ENCODE data around the gene KRTAP6-3.

The KRTAP6-3 gene, protein sequence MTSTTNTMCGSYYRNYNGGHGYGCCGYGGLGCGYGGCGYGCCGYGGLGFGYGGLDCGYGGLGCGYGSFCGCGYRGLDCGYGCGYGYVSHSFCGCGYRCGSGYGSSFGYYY

DNA sequence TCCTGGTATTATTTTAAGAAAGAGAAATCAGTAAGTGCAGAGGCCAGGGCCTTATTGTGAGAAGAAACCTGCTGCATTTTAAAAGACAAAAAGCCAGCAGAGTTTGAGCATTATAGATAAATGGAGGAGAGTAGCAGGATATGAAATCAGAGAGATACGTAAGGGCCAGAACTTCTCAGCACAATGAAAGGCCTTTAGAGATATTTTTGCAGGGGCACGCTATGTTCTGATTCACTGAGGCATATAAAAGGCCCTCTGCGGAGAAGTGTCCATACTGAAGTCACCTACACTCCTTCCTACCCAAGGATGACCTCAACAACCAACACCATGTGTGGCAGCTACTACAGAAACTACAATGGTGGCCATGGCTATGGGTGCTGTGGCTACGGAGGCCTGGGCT, at the start of gene KRTAP6-3:
Gene KRTAP6-3, plus strand, starts transcription at position 301 of the 400 bp plus-strand sequence. Its CDS starts 6 bp downstream, at position 307.
- no peak for DNase-seq (ENCODE audit: low spot score in 2 of 2)
- Mint-ChIP-seq H3K36me3 (no peaks in the 10 kb centered on the region), H3K4me1 (no peaks in the 10 kb centered on the region), H3K27me3 (no peaks in the 10 kb centered on the region), H3K27ac (no peak within 1 kb of the TSS), H3K9me3 (peaks cover 4% of the 10 kb centered on the region), H3K4me3 (no peak within 1 kb of the TSS)
- ATAC-seq (ENCODE audit: low read depth) = no peak

DNA sequence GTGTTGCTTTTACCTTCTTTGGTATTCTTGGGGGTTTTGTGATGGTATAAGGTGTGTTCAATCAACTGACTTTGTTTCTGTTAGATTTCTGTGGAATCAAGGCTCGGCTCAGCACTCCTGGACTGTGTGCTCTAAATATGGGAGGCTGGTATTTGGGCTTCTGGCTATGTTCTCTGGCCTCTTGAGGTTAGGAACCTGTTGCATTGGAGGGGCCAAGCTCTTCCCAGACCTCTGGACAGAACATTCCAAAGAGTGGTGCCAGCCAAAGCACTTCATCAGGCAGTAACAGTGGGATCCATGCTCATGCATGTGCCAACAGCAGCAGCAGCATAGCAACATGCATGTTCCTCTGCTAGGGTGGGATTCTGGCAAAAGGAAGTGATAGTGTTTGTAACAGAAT, 39.5 kb upstream of the KRTAP6-3 start:
- ATAC-seq (ENCODE audit: low read depth) (no peak), DNase-seq (ENCODE audit: low spot score in 2 of 2) (no peak)
- H3K27ac Mint-ChIP-seq = no peak overlapping the region
- no peaks in the 10 kb centered on the region for H3K4me1 Mint-ChIP-seq
- H3K27me3 Mint-ChIP-seq = no peaks in the 10 kb centered on the region
- no peak overlapping the region for H3K4me3 Mint-ChIP-seq
- H3K9me3 Mint-ChIP-seq = peaks cover 6% of the 10 kb centered on the region
- H3K36me3 Mint-ChIP-seq = no peaks in the 10 kb centered on the region

DNA sequence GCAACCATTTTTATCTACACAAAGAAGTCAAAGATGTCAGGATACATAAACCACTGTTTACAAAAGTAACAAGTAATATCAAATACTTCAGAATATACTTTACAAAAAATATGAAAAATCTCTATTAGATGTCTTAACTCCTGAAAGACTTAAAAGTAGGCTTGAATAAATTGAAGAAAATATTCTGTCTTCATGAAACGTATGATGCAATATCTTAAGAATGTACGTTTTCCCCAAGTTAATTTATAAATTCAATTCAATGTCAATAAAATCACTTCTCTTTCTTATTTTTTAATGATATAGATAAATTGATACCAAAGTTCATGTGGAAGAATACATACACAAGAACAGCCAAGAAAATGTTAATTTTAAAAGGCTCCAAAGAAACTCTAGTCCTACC, 37.1 kb upstream of the KRTAP6-3 start:
- ATAC-seq (ENCODE audit: low read depth) = no peak
- H3K27ac Mint-ChIP-seq = no peak overlapping the region
- peaks cover 6% of the 10 kb centered on the region for H3K9me3 Mint-ChIP-seq
- no peaks in the 10 kb centered on the region for H3K4me1 Mint-ChIP-seq
- H3K27me3 Mint-ChIP-seq = no peaks in the 10 kb centered on the region
- H3K4me3 Mint-ChIP-seq = no peak overlapping the region
- no peak for DNase-seq (ENCODE audit: low spot score in 2 of 2)
- H3K36me3 Mint-ChIP-seq = no peaks in the 10 kb centered on the region

DNA sequence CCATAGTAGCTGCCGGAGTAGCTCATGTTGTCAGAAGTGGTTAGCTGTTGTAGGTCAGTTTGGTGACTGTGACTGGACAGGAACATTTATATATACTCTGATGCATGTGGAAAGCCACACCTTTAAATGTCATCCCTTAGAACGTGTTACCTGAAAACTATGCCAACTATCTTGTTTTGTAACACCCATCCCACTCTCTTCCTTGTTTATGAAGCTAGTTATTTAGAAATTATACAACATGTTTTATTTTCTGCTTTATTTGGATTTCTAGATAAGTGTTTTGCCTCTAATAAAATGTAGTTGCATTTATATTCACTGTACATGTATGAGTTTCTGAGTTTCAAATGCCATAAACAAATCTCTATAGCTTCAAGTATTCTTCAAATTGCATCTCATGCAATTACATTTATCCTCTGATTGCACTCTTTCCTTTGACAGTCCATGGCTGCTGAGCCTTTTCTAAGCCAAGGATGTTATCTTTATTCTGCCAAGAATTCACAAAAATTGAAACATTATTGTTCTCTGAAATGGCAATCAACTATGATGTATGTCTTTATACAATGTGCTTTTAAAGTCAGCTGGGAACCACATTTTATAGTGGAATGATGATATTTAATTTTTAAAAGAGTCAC, 30.9 kb upstream of the KRTAP6-3 start, which contains the start of gene KRTAP19-7:
Gene KRTAP19-7, minus strand, starts transcription at position 51 of the 632 bp plus-strand sequence. Its CDS starts 25 bp downstream, at position 26.
- H3K4me1 Mint-ChIP-seq = no peaks in the 10 kb centered on the region
- no peaks in the 10 kb centered on the region for H3K27me3 Mint-ChIP-seq
- no peaks in the 10 kb centered on the region for H3K36me3 Mint-ChIP-seq
- DNase-seq (ENCODE audit: low spot score in 2 of 2) (no peak), ATAC-seq (ENCODE audit: low read depth) (no peak)
- H3K27ac Mint-ChIP-seq = no peak within 1 kb of the TSS
- peaks cover 3% of the 10 kb centered on the region for H3K9me3 Mint-ChIP-seq
- H3K4me3 Mint-ChIP-seq = no peak within 1 kb of the TSS

DNA sequence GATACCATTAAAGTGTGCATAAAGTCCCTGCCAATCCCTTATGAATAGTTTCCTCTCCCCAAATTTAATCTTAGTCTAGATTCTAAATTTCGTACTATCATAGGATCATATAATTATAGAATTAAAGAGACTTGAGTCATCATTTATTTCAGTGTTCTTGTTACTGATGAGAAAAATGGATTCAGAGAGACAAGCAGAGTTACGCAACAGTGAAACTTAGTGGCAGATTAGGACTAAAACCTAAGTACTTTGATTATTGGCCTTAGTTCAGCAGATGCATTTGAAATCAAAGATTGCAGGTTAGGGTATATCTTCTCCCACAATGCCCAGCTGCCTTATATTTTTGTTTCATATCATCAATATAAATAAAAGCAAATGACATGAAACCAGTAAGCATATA, 30.3 kb upstream of the KRTAP6-3 start:
- DNase-seq (ENCODE audit: low spot score in 2 of 2) = no peak
- peaks cover 3% of the 10 kb centered on the region for H3K9me3 Mint-ChIP-seq
- no peak overlapping the region for H3K4me3 Mint-ChIP-seq
- no peaks in the 10 kb centered on the region for H3K36me3 Mint-ChIP-seq
- H3K27ac Mint-ChIP-seq = no peak overlapping the region
- H3K27me3 Mint-ChIP-seq = no peaks in the 10 kb centered on the region
- H3K4me1 Mint-ChIP-seq = no peaks in the 10 kb centered on the region
- ATAC-seq (ENCODE audit: low read depth) = no peak

DNA sequence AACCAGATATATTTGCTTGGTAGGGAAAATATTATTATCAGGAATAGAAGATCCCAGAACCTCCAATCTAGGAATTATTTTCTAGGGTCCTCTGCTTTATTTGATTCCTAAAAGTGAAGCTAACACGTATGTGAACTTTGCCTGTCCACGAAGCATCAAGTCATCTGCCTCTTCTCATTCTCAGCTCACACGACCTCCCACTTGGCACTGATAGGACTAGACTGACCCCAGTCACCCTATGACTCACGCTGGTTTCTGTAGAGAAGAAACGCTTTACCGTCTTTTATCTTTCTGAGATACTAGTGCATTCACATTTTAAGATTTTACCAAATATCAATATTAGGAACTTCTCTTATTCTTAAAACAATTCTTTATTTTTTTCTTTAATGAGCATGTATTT, 29.2 kb upstream of the KRTAP6-3 start:
- no peaks in the 10 kb centered on the region for H3K27me3 Mint-ChIP-seq
- ATAC-seq (ENCODE audit: low read depth) = no peak

DNA sequence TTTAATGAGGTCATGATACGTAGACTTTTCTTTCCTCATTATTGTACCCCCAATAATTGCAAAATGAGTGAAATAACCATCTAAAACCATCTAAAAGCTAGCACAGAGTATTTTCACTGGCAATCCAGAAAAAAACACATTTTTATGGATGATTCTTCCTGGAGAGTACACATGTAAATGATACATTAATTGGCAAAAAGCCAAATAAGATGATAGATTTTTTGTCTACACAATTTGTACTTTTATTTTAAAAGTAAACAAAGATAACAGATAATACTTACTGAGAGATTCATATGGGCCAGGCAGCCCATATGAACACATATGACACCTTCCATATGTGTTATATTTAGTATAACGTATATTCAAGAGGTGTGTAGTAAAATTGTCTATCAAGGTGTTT, 28.6 kb upstream of the KRTAP6-3 start:
- H3K27me3 Mint-ChIP-seq = no peaks in the 10 kb centered on the region
- H3K4me3 Mint-ChIP-seq = no peak overlapping the region
- no peaks in the 10 kb centered on the region for H3K4me1 Mint-ChIP-seq
- H3K36me3 Mint-ChIP-seq = no peaks in the 10 kb centered on the region
- no peak for DNase-seq (ENCODE audit: low spot score in 2 of 2)
- ATAC-seq (ENCODE audit: low read depth) = no peak
- no peak overlapping the region for H3K27ac Mint-ChIP-seq
- H3K9me3 Mint-ChIP-seq = peaks cover 3% of the 10 kb centered on the region

More for the DNA sequence above, 29.2 kb upstream of the KRTAP6-3 start:
- Mint-ChIP-seq H3K36me3 (no peaks in the 10 kb centered on the region), H3K9me3 (peaks cover 3% of the 10 kb centered on the region), H3K4me3 (no peak overlapping the region), H3K4me1 (no peaks in the 10 kb centered on the region), H3K27ac (no peak overlapping the region)
- no peak for DNase-seq (ENCODE audit: low spot score in 2 of 2)

DNA sequence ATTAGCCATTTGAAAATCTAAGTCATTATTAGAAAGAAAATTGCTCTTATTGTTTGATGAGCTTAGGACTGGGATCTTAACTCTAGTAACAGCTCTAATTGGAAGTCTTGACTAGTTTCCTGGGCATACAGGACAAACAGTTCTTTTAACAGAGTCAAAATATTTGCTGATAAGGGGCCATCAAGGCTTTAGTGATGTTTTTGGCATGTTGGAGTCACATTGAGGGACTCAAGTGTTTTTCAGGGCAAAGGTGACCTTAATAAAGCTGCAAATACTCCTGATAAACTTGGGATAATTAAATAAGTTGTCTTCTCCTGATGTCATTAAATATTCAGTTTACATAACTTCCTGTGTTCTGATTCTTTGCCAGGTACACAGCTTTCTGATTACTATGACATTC, 24.6 kb upstream of the KRTAP6-3 start:
- no peaks in the 10 kb centered on the region for H3K36me3 Mint-ChIP-seq
- H3K27me3 Mint-ChIP-seq = no peaks in the 10 kb centered on the region
- H3K4me3 Mint-ChIP-seq = no peak overlapping the region
- ATAC-seq (ENCODE audit: low read depth) (no peak), DNase-seq (ENCODE audit: low spot score in 2 of 2) (no peak)
- H3K9me3 Mint-ChIP-seq = peaks cover 8% of the 10 kb centered on the region
- no peak overlapping the region for H3K27ac Mint-ChIP-seq
- no peaks in the 10 kb centered on the region for H3K4me1 Mint-ChIP-seq

DNA sequence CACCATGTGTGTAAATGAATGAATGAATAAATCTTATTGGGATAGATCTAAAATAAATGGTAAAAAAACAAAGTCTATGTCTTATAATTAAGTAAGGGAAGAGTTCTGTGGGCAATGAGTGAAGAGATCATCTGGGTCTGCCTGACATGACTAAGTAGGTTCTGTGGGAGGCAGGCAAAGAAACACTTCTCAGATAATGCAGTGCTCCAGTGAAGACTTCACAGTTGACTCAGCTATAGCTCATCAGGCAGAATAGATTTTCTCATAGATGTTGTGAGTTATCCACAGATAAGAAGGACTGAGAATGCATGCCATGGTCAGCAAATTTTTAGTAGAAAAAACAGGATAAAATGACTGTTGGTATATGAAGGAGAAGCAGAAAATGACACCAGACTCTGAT, 14.5 kb upstream of the KRTAP6-3 start:
- ATAC-seq (ENCODE audit: low read depth) = no peak
- Mint-ChIP-seq H3K4me3 (no peak overlapping the region), H3K27ac (no peak overlapping the region), H3K4me1 (no peaks in the 10 kb centered on the region), H3K27me3 (no peaks in the 10 kb centered on the region), H3K36me3 (no peaks in the 10 kb centered on the region), H3K9me3 (peaks cover 2% of the 10 kb centered on the region)
- no peak for DNase-seq (ENCODE audit: low spot score in 2 of 2)

DNA sequence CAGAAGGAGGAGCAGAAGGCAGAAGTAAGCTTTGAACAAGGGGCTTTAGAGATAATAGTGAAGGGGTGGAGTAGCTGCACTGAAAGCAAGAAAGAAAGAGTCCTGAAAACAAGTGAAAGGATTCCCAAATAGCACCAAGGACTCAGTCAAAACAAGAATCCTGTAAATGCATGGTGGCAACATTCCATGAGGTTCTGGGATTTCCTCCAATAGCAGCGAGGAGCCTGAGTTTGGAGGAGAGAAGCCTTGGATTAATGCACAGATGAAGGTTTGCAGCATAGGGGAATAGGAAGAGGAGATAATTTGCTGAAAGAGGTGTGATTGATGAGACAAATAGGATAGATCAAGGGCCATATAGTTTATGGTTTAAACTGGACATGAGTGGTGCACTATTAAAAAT, 12.9 kb upstream of the KRTAP6-3 start:
- no peak overlapping the region for H3K27ac Mint-ChIP-seq

DNA sequence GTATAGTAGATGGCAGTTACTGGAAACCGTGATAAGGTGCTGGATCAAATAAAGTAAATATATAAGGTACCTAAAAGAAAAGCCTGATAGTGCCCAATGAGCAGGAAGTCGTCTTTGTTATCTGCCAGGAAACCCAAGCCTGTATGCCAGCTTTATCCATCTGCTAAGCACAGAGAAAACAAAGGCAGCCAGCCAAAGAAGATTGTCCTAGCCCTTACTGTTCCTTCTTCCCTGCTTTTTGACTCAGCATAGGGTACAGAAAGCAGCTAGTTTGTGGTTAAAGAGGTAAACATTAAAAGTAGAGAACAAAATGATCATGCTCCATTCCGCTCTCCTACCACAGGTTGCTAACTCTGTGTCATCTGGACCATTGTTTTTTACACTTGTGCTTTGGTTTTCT, 12.1 kb upstream of the KRTAP6-3 start:
- Mint-ChIP-seq H3K9me3 (peaks cover 2% of the 10 kb centered on the region), H3K36me3 (no peaks in the 10 kb centered on the region), H3K4me3 (no peak overlapping the region), H3K27me3 (no peaks in the 10 kb centered on the region), H3K4me1 (no peaks in the 10 kb centered on the region), H3K27ac (no peak overlapping the region)
- DNase-seq (ENCODE audit: low spot score in 2 of 2) (no peak), ATAC-seq (ENCODE audit: low read depth) (no peak)

More for the DNA sequence above, 12.9 kb upstream of the KRTAP6-3 start:
- DNase-seq (ENCODE audit: low spot score in 2 of 2) (no peak), ATAC-seq (ENCODE audit: low read depth) (no peak)
- Mint-ChIP-seq H3K4me1 (no peaks in the 10 kb centered on the region), H3K4me3 (no peak overlapping the region), H3K36me3 (no peaks in the 10 kb centered on the region), H3K9me3 (no peaks in the 10 kb centered on the region), H3K27me3 (no peaks in the 10 kb centered on the region)

DNA sequence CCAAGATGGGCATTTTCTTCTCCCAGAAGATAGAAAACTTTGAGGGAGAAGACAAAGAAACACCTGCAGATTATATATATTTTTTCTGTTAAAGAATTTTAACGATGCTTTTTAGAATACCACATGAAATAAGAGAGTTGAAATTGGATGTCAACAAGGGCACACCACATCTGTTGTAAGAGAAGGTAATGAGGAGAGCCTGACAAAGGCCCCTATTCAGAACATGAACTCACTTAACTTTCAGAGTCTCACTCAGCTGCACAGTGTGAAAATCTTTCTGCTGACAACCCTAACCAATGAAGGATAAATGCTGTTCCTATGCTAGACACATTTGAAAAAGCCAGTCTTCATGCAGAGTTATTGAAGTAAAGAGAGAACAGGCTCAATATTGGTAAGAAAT, 9.4 kb upstream of the KRTAP6-3 start:
- Mint-ChIP-seq H3K36me3 (no peaks in the 10 kb centered on the region), H3K4me3 (no peak overlapping the region), H3K27me3 (no peaks in the 10 kb centered on the region), H3K4me1 (no peaks in the 10 kb centered on the region), H3K9me3 (peaks cover 2% of the 10 kb centered on the region), H3K27ac (no peak overlapping the region)
- DNase-seq (ENCODE audit: low spot score in 2 of 2) (no peak), ATAC-seq (ENCODE audit: low read depth) (no peak)

DNA sequence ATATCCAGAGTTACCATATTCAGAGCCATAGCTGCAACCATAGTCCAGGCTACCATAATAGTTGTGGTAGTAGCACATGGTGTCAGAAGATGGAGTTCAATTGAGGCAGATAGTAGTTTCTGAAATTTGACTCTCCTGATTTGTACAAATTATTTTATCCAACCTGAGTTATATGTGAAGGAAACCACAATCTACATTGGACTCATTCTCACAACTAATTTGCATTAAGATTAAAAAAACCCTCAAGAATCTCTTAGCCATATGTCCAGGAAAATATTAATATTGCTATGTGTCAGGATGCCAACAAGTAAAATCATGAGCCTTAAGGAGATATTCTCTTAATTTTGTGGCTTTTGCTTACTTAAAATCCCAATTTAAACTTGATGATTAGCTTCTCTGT, 1.9 kb upstream of the KRTAP6-3 start, which contains the start of gene KRTAP22-2:
Gene KRTAP22-2, minus strand, starts transcription at position 101 of the 400 bp plus-strand sequence.
- Mint-ChIP-seq H3K36me3 (no peaks in the 10 kb centered on the region), H3K27ac (no peak within 1 kb of the TSS), H3K4me3 (no peak within 1 kb of the TSS), H3K27me3 (no peaks in the 10 kb centered on the region), H3K9me3 (peaks cover 4% of the 10 kb centered on the region), H3K4me1 (no peaks in the 10 kb centered on the region)
- DNase-seq (ENCODE audit: low spot score in 2 of 2) = no peak
- no peak for ATAC-seq (ENCODE audit: low read depth)

DNA sequence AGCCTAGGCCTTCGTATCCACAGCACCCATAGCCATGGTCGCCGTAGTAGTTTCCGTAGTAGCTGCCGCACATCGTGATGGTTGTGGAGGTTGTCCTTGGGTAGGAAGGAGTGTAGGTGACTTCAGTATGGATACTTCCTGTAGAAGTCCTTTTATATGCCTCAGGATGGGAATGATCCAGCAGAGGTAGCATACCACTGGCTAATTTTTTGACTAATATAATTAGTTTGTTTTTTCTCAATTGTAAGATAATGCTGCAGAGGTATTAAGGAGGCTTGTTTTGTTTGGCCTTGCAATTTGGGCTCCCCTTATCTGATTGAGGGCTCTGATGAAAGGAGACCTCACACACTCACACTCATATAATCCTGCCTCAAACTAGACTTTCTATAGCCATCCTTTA, 6.6 kb downstream of the KRTAP6-3 start, which contains the start of gene KRTAP6-2:
Gene KRTAP6-2, minus strand, starts transcription at position 101 of the 400 bp plus-strand sequence. Its CDS starts 28 bp downstream, at position 73.
- H3K27me3 Mint-ChIP-seq = no peaks in the 10 kb centered on the region
- H3K27ac Mint-ChIP-seq = no peak within 1 kb of the TSS
- H3K9me3 Mint-ChIP-seq = peaks cover 2% of the 10 kb centered on the region
- DNase-seq (ENCODE audit: low spot score in 2 of 2) (no peak), ATAC-seq (ENCODE audit: low read depth) (no peak)
- H3K4me3 Mint-ChIP-seq = no peak within 1 kb of the TSS
- no peaks in the 10 kb centered on the region for H3K36me3 Mint-ChIP-seq
- H3K4me1 Mint-ChIP-seq = no peaks in the 10 kb centered on the region

DNA sequence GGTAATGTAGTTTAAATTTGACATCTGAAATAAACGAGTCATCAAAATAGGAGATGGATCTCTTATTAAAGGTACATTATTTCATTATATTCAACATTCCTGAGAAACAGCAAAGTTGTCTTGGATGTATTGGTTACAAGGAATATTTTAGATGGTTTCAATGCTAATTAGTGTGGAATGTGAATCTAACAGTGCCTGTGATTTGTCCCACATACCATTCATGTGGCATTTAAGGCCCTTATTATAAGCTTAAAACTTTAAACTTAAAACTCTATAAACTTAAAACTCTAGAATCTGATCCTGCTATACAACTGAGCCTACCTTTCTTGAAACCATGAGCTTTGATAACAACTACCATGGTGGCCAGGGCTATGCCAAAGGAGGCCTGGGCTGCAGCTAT, 8.5 kb downstream of the KRTAP6-3 start, which contains the start of gene KRTAP22-1:
Gene KRTAP22-1, plus strand, starts transcription at position 301 of the 400 bp plus-strand sequence.
- no peaks in the 10 kb centered on the region for H3K4me1 Mint-ChIP-seq
- no peaks in the 10 kb centered on the region for H3K36me3 Mint-ChIP-seq
- H3K4me3 Mint-ChIP-seq = no peak within 1 kb of the TSS
- peaks cover 2% of the 10 kb centered on the region for H3K9me3 Mint-ChIP-seq
- H3K27ac Mint-ChIP-seq = no peak within 1 kb of the TSS
- DNase-seq (ENCODE audit: low spot score in 2 of 2) (no peak), ATAC-seq (ENCODE audit: low read depth) (no peak)
- H3K27me3 Mint-ChIP-seq = no peaks in the 10 kb centered on the region
